GM23338 (cell line): Measurements from ENCODE around the gene UBTF. TPM values are rescaled to one million over a fixed set of nuclear protein-coding genes. Genes with fewer than 3 reads are reported as not detected.

Experiments
- ATAC-seq: fragments of 200-7000 bp; cut with Tn5 transposase; 3 replicates; pipeline ENCODE4 v1.9.1; 2020
- DNase-seq: peaks from one replicate; pipeline ENCODE4 v3.0.0-alpha.2; 2015; ENCODE audit warnings: low spot score
- H2AFZ ChIP-seq: fragments of 200-600 bp; sonication (generic); 2 replicates; pipeline ENCODE4 v1.8.0; 2016; ENCODE audit warnings: antibody characterized with exemption, mild to moderate bottlenecking, moderate library complexity
- H3F3A ChIP-seq: fragments of 200-600 bp; sonication (generic); replicated peaks from 2 replicates; pipeline ENCODE4 v1.8.0; 2017; ENCODE audit warnings: antibody characterized with exemption, mixed run types, low read depth
- H3K27ac ChIP-seq: fragments of 200-600 bp; sonication (generic); 2 replicates; pipeline ENCODE4 v1.6.1; 2016; ENCODE audit warnings: low read depth
- H3K27me3 ChIP-seq: fragments of 200-600 bp; sonication (generic); 2 replicates; pipeline ENCODE4 v1.8.0; 2016; ENCODE audit warnings: mild to moderate bottlenecking, mixed run types, moderate library complexity; ENCODE audit not compliant: insufficient read depth
- H3K36me3 ChIP-seq: fragments of 200-600 bp; sonication (generic); 2 replicates; pipeline ENCODE4 v1.8.0; 2016; ENCODE audit warnings: mild to moderate bottlenecking; ENCODE audit not compliant: insufficient read depth
- H3K4me1 ChIP-seq: fragments of 200-600 bp; sonication (generic); 2 replicates; pipeline ENCODE4 v1.8.0; 2016; ENCODE audit warnings: mild to moderate bottlenecking, moderate library complexity; ENCODE audit not compliant: insufficient read depth
- H3K4me2 ChIP-seq: fragments of 200-600 bp; sonication (generic); 2 replicates; pipeline ENCODE4 v1.7.1; 2017; ENCODE audit warnings: mixed run types
- H3K4me3 ChIP-seq: fragments of 200-600 bp; sonication (generic); 2 replicates; pipeline ENCODE4 v1.6.1; 2016; ENCODE audit warnings: mixed run types
- H3K79me2 ChIP-seq: fragments of 200-600 bp; sonication (generic); replicated peaks from 2 replicates; pipeline ENCODE4 v1.8.0; 2017; ENCODE audit warnings: mild to moderate bottlenecking; ENCODE audit not compliant: insufficient read depth
- H3K9me2 ChIP-seq: fragments of 200-600 bp; sonication (generic); 2 replicates; pipeline ENCODE4 v1.8.0; 2017; ENCODE audit not compliant: insufficient read depth
- H4K20me1 ChIP-seq: fragments of 200-600 bp; sonication (generic); replicated peaks from 2 replicates; pipeline ENCODE4 v1.8.0; 2017; ENCODE audit warnings: mild to moderate bottlenecking; ENCODE audit not compliant: insufficient read depth
- H3K27ac Mint-ChIP-seq: 2 replicates; pipeline ENCODE4 v1.8.0; 2020; ENCODE audit warnings: inconsistent platforms, mild to moderate bottlenecking, moderate library complexity, mixed read lengths
- H3K27me3 Mint-ChIP-seq: 3 replicates; pipeline ENCODE4 v1.8.0; 2022; ENCODE audit warnings: low read depth, mild to moderate bottlenecking, moderate library complexity, mixed read lengths, inconsistent platforms; ENCODE audit not compliant: insufficient read depth, poor library complexity
- H3K36me3 Mint-ChIP-seq: 3 replicates; pipeline ENCODE4 v1.8.0; 2021; ENCODE audit warnings: low read depth, mild to moderate bottlenecking, inconsistent platforms, moderate library complexity, mixed read lengths
- H3K4me1 Mint-ChIP-seq: 3 replicates; pipeline ENCODE4 v1.8.0; 2020; ENCODE audit warnings: mild to moderate bottlenecking, inconsistent platforms, mixed read lengths
- H3K4me3 Mint-ChIP-seq: 3 replicates; pipeline ENCODE4 v1.8.0; 2021; ENCODE audit warnings: moderate library complexity, mild to moderate bottlenecking, inconsistent platforms, mixed read lengths
- H3K9me3 Mint-ChIP-seq: 3 replicates; pipeline ENCODE4 v1.8.0; 2020; ENCODE audit warnings: moderate library complexity, mild to moderate bottlenecking, inconsistent platforms, mixed read lengths
- CREB1 ChIP-seq: fragments of 250-450 bp; sonication (Bioruptor Pico); IDR thresholded peaks from 2 replicates; pipeline ENCODE4 v1.5.0; 2020; ENCODE audit warnings: low read depth, mild to moderate bottlenecking, moderate library complexity
- EZH2phosphoT487 ChIP-seq: fragments of 200-600 bp; sonication (generic); IDR thresholded peaks from one replicate; pipeline ENCODE4 v1.8.1; 2018; ENCODE audit warnings: antibody characterized with exemption; ENCODE audit not compliant: unreplicated experiment
- JUNB ChIP-seq: IDR thresholded peaks from one replicate; pipeline ENCODE4 v1.6.1; 2016; ENCODE audit warnings: antibody characterized with exemption; ENCODE audit not compliant: unreplicated experiment
- NANOG ChIP-seq: IDR thresholded peaks from 2 replicates; pipeline ENCODE4 v1.6.1; 2016; ENCODE audit warnings: antibody characterized with exemption, borderline replicate concordance
- POLR2AphosphoS5 ChIP-seq: IDR thresholded peaks from 2 replicates; pipeline ENCODE4 v1.6.1; 2016; ENCODE audit warnings: antibody characterized with exemption, low read depth
- STAT1 ChIP-seq: IDR thresholded peaks from one replicate; pipeline ENCODE4 v1.6.1; 2016; ENCODE audit warnings: antibody characterized with exemption; ENCODE audit not compliant: unreplicated experiment
- ZNF114 ChIP-seq: fragments of 250-450 bp; sonication (Bioruptor Pico); IDR thresholded peaks from 2 replicates; pipeline ENCODE4 v1.5.0; 2020; ENCODE audit warnings: mild to moderate bottlenecking, moderate library complexity
- ZNF331 ChIP-seq: fragments of 250-450 bp; sonication (Bioruptor Pico); IDR thresholded peaks from 2 replicates; pipeline ENCODE4 v1.5.0; 2020; ENCODE audit warnings: low read depth, mild to moderate bottlenecking, moderate library complexity
- polyA plus RNA-seq: library from polyadenylated mRNA; unstranded; fragments of >200 nt; fragmentation: Nextera tagmentation; extraction: Ambion mirVana; gene quantifications from 2 replicates; pipeline ENCODE4 v1.2.1, GENCODE V29; 2016
- total RNA-seq: library from RNA; depleted of rRNA; stranded (reverse); fragments of >200 nt; shearing (Covaris generic); gene quantifications from 2 replicates; pipeline ENCODE4 v1.2.3, GENCODE V29; 2014
- TF ChIP-seq, protein P1 (sequence below): IDR thresholded peaks from one replicate; pipeline ENCODE4 v1.6.1; 2018; ENCODE audit warnings: antibody characterized with exemption; ENCODE audit not compliant: unreplicated experiment
- TF ChIP-seq, protein P2 (sequence below), 2 experiments: fragments of 200-600 bp in 1 of 2; sonication (generic) in 1 of 2; conservative IDR thresholded peaks; 2 replicates each; pipeline versions ENCODE4 v1.5.1 to v1.6.1; 2016 to 2017; ENCODE audit warnings: antibody characterized with exemption in 2 of 2, low read depth in 2 of 2, mild to moderate bottlenecking in 2 of 2, moderate library complexity in 1 of 2
- TF ChIP-seq, protein P3 (sequence below): IDR thresholded peaks from 2 replicates; pipeline ENCODE4 v1.6.1; 2016; ENCODE audit warnings: antibody characterized with exemption

Gene UBTF
- total and polyA plus RNA-seq, 2 experiments from 2014 or later: 29.9 to 62.2 TPM

DNA sequence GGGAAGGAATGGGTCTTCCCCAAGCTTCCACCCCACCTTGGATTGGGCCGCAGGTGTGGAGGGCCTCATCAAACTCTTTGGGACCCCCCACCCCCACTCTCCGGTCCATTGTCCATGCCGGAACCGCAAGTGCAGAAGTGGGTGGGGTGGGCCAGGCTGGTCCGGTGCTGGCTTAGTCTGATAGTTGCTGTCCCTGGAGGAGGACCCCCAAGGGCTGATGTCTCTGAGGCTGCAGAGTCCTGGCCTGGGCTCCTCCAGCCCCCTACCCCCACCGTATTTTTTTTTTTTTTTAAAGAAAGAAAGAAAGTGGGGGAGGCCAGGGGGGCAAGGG lies 12.7 kb downstream of the UBTF start:
- TF ChIP-seq POLR2AphosphoS5 (no peak), STAT1 (no peak), ZNF331 (CRISPR knock-in tag) (no peak), EZH2phosphoT487 (no peak), JUNB (no peak), NANOG (no peak), ZNF114 (CRISPR knock-in tag) (no peak), CREB1 (CRISPR knock-in tag) (no peak)
- TF ChIP-seq, protein P1, sequence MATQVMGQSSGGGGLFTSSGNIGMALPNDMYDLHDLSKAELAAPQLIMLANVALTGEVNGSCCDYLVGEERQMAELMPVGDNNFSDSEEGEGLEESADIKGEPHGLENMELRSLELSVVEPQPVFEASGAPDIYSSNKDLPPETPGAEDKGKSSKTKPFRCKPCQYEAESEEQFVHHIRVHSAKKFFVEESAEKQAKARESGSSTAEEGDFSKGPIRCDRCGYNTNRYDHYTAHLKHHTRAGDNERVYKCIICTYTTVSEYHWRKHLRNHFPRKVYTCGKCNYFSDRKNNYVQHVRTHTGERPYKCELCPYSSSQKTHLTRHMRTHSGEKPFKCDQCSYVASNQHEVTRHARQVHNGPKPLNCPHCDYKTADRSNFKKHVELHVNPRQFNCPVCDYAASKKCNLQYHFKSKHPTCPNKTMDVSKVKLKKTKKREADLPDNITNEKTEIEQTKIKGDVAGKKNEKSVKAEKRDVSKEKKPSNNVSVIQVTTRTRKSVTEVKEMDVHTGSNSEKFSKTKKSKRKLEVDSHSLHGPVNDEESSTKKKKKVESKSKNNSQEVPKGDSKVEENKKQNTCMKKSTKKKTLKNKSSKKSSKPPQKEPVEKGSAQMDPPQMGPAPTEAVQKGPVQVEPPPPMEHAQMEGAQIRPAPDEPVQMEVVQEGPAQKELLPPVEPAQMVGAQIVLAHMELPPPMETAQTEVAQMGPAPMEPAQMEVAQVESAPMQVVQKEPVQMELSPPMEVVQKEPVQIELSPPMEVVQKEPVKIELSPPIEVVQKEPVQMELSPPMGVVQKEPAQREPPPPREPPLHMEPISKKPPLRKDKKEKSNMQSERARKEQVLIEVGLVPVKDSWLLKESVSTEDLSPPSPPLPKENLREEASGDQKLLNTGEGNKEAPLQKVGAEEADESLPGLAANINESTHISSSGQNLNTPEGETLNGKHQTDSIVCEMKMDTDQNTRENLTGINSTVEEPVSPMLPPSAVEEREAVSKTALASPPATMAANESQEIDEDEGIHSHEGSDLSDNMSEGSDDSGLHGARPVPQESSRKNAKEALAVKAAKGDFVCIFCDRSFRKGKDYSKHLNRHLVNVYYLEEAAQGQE: no peak
- TF ChIP-seq, protein P2, sequence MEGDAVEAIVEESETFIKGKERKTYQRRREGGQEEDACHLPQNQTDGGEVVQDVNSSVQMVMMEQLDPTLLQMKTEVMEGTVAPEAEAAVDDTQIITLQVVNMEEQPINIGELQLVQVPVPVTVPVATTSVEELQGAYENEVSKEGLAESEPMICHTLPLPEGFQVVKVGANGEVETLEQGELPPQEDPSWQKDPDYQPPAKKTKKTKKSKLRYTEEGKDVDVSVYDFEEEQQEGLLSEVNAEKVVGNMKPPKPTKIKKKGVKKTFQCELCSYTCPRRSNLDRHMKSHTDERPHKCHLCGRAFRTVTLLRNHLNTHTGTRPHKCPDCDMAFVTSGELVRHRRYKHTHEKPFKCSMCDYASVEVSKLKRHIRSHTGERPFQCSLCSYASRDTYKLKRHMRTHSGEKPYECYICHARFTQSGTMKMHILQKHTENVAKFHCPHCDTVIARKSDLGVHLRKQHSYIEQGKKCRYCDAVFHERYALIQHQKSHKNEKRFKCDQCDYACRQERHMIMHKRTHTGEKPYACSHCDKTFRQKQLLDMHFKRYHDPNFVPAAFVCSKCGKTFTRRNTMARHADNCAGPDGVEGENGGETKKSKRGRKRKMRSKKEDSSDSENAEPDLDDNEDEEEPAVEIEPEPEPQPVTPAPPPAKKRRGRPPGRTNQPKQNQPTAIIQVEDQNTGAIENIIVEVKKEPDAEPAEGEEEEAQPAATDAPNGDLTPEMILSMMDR (conservative IDR thresholded peaks at IDR 0.05; ENCODE audit: low read depth in 2 of 2): no peak
- TF ChIP-seq, protein P3, sequence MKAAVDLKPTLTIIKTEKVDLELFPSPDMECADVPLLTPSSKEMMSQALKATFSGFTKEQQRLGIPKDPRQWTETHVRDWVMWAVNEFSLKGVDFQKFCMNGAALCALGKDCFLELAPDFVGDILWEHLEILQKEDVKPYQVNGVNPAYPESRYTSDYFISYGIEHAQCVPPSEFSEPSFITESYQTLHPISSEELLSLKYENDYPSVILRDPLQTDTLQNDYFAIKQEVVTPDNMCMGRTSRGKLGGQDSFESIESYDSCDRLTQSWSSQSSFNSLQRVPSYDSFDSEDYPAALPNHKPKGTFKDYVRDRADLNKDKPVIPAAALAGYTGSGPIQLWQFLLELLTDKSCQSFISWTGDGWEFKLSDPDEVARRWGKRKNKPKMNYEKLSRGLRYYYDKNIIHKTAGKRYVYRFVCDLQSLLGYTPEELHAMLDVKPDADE: no peak
- ATAC-seq: no peak
- no peaks in the 10 kb centered on the region for H3K9me2 ChIP-seq
- no peak for DNase-seq
- Mint-ChIP-seq H3K27me3 (peaks cover 20% of the 10 kb centered on the region), H3K4me3 (no peak overlapping the region), H3K36me3 (peaks cover 53% of the 10 kb centered on the region), H3K27ac (no peak overlapping the region), H3K4me1 (peaks cover 40% of the 10 kb centered on the region), H3K9me3 (no peaks in the 10 kb centered on the region)
- H3K4me1 ChIP-seq: peaks cover 18% of the 10 kb centered on the region
- no peak overlapping the region for H2AFZ ChIP-seq
- H3K4me2 ChIP-seq: no peak overlapping the region
- no peak overlapping the region for H3K27ac ChIP-seq
- H3K79me2 ChIP-seq: no peaks in the 10 kb centered on the region
- peaks cover 17% of the 10 kb centered on the region for H3K36me3 ChIP-seq
- H4K20me1 ChIP-seq: peaks cover 15% of the 10 kb centered on the region
- H3F3A ChIP-seq: peaks cover 26% of the 10 kb centered on the region; the same call in 1 of the 2 replicates
- no peak overlapping the region for H3K4me3 ChIP-seq
- no peaks in the 10 kb centered on the region for H3K27me3 ChIP-seq
